Peyer's patch (tissue), 4 donors: ENCODE results near the gene CHRM5. TPM values are rescaled to one million over a fixed set of nuclear protein-coding genes. Genes with fewer than 3 reads are reported as not detected.

Source experiments
- DNase-seq, 3 donors: peaks; one replicate each; pipeline ENCODE4 v3.0.0-alpha.2; 2017 to 2019
- H3K27ac ChIP-seq, 4 donors: fragments of 200-600 bp; sonication (generic); one replicate each; pipeline ENCODE4 v1.5.1; 2016 to 2019
- H3K27me3 ChIP-seq, 2 donors: fragments of 200-600 bp; sonication (generic); one replicate each; pipeline ENCODE4 v1.5.1; 2019
- H3K36me3 ChIP-seq, 3 donors: fragments of 200-600 bp; sonication (generic); one replicate each; pipeline ENCODE4 v1.5.1; 2016 to 2019
- H3K4me1 ChIP-seq, 4 donors: fragments of 200-600 bp; sonication (generic); one replicate each; pipeline ENCODE4 v1.5.1; 2016 to 2019
- H3K4me3 ChIP-seq, 4 donors: fragments of 200-600 bp; sonication (generic); 1 replicate in 3 of 4; 2 replicates in 1 of 4; pipeline ENCODE4 v1.5.1; 2016 to 2019; ENCODE audit warnings: mild to moderate bottlenecking in 1 of 4
- H3K9me3 ChIP-seq, 4 donors: fragments of 200-600 bp; sonication (generic); one replicate each; pipeline ENCODE4 v1.5.1; 2016 to 2019; ENCODE audit warnings: mild to moderate bottlenecking in 1 of 4
- POLR2A ChIP-seq, 2 donors: fragments of 450-650 bp; IDR thresholded peaks; one replicate each; pipeline ENCODE4 v1.5.1; 2017; ENCODE audit warnings: antibody characterized with exemption in 2 of 2, mild to moderate bottlenecking in 2 of 2, moderate library complexity in 2 of 2
- total RNA-seq, 4 donors: library from RNA; depleted of rRNA; stranded (reverse); fragments of >200 nt; gene quantifications; one replicate each; pipeline ENCODE4 v1.1.0, GENCODE V29; 2016
- TF ChIP-seq, protein P1 (sequence below), 6 experiments: fragments of 450-650 bp in 4 of 6; fragments of 200-600 bp in 2 of 6; sonication (generic) in 1 of 6; IDR thresholded peaks; one replicate each; pipeline ENCODE4 v1.5.1; 2017 to 2019; ENCODE audit warnings: antibody characterized with exemption in 6 of 6, mild to moderate bottlenecking in 3 of 6, moderate library complexity in 1 of 6

CHRM5 gene
- total RNA-seq, 4 donors from 2014 or later, result not detected

DNA sequence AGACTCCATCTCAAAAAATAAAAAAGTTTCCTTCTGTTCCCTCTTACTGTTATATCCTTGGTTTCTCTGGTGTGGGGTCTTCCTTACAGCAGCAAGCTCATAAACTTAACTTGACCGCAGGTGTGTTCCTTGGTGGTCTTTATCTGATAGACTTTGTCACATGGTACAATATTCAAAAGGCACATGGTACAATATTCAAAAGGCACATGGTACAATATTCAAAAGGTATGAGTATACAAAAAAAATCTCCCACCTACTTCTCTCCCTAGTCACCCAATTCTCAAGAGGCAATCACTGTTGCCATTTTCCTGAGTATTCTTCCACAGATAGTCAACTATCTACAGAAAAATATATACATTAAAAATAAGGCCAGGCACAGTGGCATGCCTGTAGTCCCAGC, 138.1 kb downstream of the CHRM5 start:
- peaks cover 0 to 5% (median 0%) of the 10 kb centered on the region in 4 donors for H3K4me1 ChIP-seq
- H3K9me3 ChIP-seq, result no peaks in the 10 kb centered on the region
- H3K36me3 ChIP-seq, result no peaks in the 10 kb centered on the region
- no peaks in the 10 kb centered on the region for H3K27me3 ChIP-seq
- no peak overlapping the region for H3K4me3 ChIP-seq
- H3K27ac ChIP-seq, result no peak overlapping the region
- DNase-seq, result no peak
- TF ChIP-seq POLR2A (IDR thresholded peaks at IDR 0.05), result no peak
- TF ChIP-seq, protein P1, sequence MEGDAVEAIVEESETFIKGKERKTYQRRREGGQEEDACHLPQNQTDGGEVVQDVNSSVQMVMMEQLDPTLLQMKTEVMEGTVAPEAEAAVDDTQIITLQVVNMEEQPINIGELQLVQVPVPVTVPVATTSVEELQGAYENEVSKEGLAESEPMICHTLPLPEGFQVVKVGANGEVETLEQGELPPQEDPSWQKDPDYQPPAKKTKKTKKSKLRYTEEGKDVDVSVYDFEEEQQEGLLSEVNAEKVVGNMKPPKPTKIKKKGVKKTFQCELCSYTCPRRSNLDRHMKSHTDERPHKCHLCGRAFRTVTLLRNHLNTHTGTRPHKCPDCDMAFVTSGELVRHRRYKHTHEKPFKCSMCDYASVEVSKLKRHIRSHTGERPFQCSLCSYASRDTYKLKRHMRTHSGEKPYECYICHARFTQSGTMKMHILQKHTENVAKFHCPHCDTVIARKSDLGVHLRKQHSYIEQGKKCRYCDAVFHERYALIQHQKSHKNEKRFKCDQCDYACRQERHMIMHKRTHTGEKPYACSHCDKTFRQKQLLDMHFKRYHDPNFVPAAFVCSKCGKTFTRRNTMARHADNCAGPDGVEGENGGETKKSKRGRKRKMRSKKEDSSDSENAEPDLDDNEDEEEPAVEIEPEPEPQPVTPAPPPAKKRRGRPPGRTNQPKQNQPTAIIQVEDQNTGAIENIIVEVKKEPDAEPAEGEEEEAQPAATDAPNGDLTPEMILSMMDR (IDR thresholded peaks at IDR 0.05), result no peak

DNA sequence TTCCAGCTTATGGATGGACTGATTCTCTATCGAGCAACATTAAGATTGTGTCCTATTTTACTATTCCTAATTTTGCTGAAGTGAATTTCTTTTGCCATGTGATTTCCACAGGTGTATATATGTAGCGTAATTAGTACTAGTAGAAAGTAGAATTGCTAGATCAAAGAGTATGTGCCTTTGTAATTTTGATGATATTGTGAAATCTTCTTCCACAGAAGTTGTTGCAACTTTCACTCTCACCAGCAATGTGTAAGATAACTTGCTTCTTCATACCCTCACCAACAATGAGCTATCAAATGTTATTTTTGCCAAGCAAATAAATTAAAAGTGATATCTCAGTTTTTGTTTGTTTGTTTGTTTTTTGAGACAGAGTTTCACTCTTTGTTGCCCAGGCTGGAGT, 139.0 kb downstream of the CHRM5 start:
- Histone ChIP-seq H3K4me1 (peaks cover 0 to 5% (median 0%) of the 10 kb centered on the region in 4 donors), H3K36me3 (no peaks in the 10 kb centered on the region), H3K27me3 (no peaks in the 10 kb centered on the region), H3K4me3 (no peak overlapping the region), H3K27ac (no peak overlapping the region), H3K9me3 (no peaks in the 10 kb centered on the region)
- DNase-seq, result no peak
- TF ChIP-seq, protein P1 (IDR thresholded peaks at IDR 0.05), result no peak
- TF ChIP-seq POLR2A (IDR thresholded peaks at IDR 0.05), result no peak

DNA sequence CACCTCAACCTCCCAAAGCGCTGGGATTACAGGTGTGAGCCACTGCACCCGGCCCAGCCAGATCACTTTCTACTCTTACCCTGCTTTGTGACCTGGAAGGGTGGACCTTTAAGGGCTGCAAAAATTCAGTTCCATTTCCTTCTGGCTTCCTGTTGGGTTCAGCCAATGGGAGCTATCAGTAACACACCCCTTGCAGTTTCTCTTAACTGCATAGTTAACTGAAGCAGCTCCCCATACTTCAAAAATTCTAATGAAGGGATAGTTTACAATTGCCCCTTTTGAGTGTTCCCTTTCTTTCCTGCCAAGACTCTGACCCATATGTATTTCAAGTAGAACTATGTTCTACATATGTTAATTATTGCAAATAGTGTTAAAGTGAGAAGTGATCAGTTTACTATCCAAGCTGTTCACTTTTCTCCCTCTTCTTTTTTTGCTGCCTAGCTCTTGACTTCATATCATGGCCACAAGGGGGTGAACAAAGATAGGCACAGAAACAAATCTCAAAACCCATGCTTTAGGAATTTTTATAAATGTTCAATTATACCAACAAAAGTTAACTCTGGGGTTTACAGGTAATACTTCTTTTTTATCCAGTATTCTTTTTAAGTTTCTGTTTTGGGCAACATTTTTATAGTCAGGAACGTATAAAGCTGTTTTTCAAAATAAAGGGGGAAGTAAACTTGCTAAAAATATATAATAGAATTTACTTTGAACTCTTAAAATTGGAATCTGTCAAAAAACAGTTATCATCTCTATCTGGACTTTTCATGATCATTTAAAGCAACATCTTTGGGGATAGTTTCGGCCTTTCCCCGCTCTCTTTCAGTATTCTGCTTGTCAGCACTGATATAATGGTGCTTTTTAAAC, 141.7 kb downstream of the CHRM5 start:
- Histone ChIP-seq H3K27ac (no peak overlapping the region), H3K36me3 (no peaks in the 10 kb centered on the region), H3K4me1 (no peaks in the 10 kb centered on the region), H3K9me3 (no peaks in the 10 kb centered on the region), H3K4me3 (no peak overlapping the region), H3K27me3 (no peaks in the 10 kb centered on the region)
- TF ChIP-seq, protein P1 (IDR thresholded peaks at IDR 0.05), result peak in 5 of 6 experiments; percentile 27 to 52 (median 43)
- TF ChIP-seq POLR2A (IDR thresholded peaks at IDR 0.05), result no peak
- DNase-seq, result no peak

DNA sequence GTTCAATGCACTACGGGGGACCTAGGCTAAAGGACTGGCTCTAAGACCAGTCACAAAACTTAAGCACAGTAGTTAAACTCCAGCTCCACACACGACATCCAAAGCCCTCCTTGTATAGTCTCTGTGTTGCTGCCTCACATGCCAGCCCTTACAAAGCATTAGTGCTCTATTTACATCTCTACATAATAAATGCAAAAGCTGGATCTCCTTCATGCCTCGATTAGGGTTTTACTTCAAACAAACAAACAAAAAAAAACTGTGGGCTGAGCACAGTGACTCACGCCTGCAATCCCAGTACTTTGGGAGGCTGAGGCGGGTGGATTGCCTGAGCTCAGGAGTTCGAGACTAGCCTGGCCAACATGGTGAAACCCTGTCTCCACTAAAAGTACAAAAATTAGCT, 143.2 kb downstream of the CHRM5 start:
- H3K36me3 ChIP-seq, result no peaks in the 10 kb centered on the region
- TF ChIP-seq POLR2A (IDR thresholded peaks at IDR 0.05), result no peak
- TF ChIP-seq, protein P1 (IDR thresholded peaks at IDR 0.05), result no peak
- H3K27ac ChIP-seq, result no peak overlapping the region
- no peak overlapping the region for H3K4me3 ChIP-seq
- no peaks in the 10 kb centered on the region for H3K4me1 ChIP-seq
- no peak for DNase-seq
- no peaks in the 10 kb centered on the region for H3K9me3 ChIP-seq
- no peaks in the 10 kb centered on the region for H3K27me3 ChIP-seq

DNA sequence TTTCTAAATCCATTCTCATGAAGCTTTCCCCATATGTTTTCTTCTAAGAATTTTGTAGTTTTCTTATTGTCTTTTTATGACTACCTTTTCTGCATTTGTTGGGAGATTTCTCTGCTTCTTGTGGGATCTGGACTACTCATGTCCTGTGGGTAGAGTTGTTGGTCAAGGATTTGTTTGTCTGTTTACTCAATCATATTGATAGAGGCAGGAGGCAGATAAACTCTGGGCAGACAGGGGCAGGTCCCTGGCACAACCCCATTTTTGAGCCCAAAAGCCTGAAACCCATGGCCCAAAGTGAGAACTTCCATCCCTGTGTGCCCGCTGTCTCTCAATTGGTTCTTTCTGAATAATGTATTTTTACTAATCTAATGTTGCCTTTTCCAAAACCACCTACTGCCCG, 145.9 kb downstream of the CHRM5 start:
- no peak for DNase-seq
- no peaks in the 10 kb centered on the region for H3K9me3 ChIP-seq
- H3K36me3 ChIP-seq, result no peaks in the 10 kb centered on the region
- H3K4me1 ChIP-seq, result no peaks in the 10 kb centered on the region
- H3K4me3 ChIP-seq, result no peak overlapping the region
- TF ChIP-seq, protein P1 (IDR thresholded peaks at IDR 0.05), result no peak
- TF ChIP-seq POLR2A (IDR thresholded peaks at IDR 0.05), result no peak
- H3K27me3 ChIP-seq, result no peaks in the 10 kb centered on the region
- H3K27ac ChIP-seq, result no peak overlapping the region
